SIG-M5 (cell line): ENCODE data around the gene GOSR1.
"Not testable (repeated sequence)": the region's sequence is repeated elsewhere in the genome, so short reads cannot be mapped to it uniquely, and the experiment has no call there.

Source experiments
- DNase-seq: peaks from one replicate; lab custom pipeline; 2025; lab: John Stamatoyannopoulos, UW

GOSR1 gene

GRCh38 chr17:30477083-30477773 lies at the start of gene GOSR1:
TSS of gene GOSR1 (plus strand) at chr17:30477408. CDS start at chr17:30477434, 26 bp downstream.
- DNase-seq, result peak; percentile 71

- DNase-seq, result no peak
Measured at GRCh38 chr17:30427611-30428010, 49.6 kb upstream of the GOSR1 start.

GRCh38 chr17:30429155-30429554 lies 48.1 kb upstream of the GOSR1 start:
- DNase-seq, result no peak

GRCh38 chr17:30433514-30433913 lies 43.7 kb upstream of the GOSR1 start:
- no peak for DNase-seq

GRCh38 chr17:30436729-30437128 lies 40.5 kb upstream of the GOSR1 start:
- no peak for DNase-seq

GRCh38 chr17:30443721-30444120 lies 33.5 kb upstream of the GOSR1 start:
- DNase-seq, result no peak

- DNase-seq, result not testable (repeated sequence)
Measured at GRCh38 chr17:30446640-30447039, 30.6 kb upstream of the GOSR1 start.

GRCh38 chr17:30449480-30449879 lies 27.7 kb upstream of the GOSR1 start:
- no peak for DNase-seq

- DNase-seq, result no peak
Measured at GRCh38 chr17:30450125-30451027, 26.8 kb upstream of the GOSR1 start.

- DNase-seq, result no peak
Measured at GRCh38 chr17:30454635-30455034, 22.6 kb upstream of the GOSR1 start.

GRCh38 chr17:30458371-30458770 lies 18.8 kb upstream of the GOSR1 start:
- DNase-seq, result no peak

- DNase-seq, result not testable (repeated sequence)
Measured at GRCh38 chr17:30458797-30459413, 18.3 kb upstream of the GOSR1 start.

- DNase-seq, result no peak
Measured at GRCh38 chr17:30468465-30468864, 8.7 kb upstream of the GOSR1 start.

GRCh38 chr17:30472238-30472890 lies 4.8 kb upstream of the GOSR1 start:
- DNase-seq, result no peak

GRCh38 chr17:30475206-30475605 lies 2.0 kb upstream of the GOSR1 start:
- no peak for DNase-seq

- no peak for DNase-seq
Measured at GRCh38 chr17:30476726-30477082, 504 bp upstream of the GOSR1 start.

GRCh38 chr17:30477774-30478115 lies 537 bp downstream of the GOSR1 start:
- no peak for DNase-seq

- no peak for DNase-seq
Measured at GRCh38 chr17:30482555-30482954, 5.3 kb downstream of the GOSR1 start.

GRCh38 chr17:30483159-30483558 lies 6.0 kb downstream of the GOSR1 start:
- DNase-seq, result no peak

GRCh38 chr17:30493780-30494179 lies 16.6 kb downstream of the GOSR1 start:
- no peak for DNase-seq

GRCh38 chr17:30495586-30495985 lies 18.4 kb downstream of the GOSR1 start:
- DNase-seq, result no peak

- no peak for DNase-seq
Measured at GRCh38 chr17:30503558-30503957, 26.4 kb downstream of the GOSR1 start.
